ENCODE data around the gene CLDN16. TPM values are rescaled to one million over a fixed set of nuclear protein-coding genes. Genes with fewer than 3 reads are reported as not detected.

The CLDN16 gene
- total RNA-seq, 1 experiment from 2014 or later: not detected

GRCh38 chr3:190375246-190375645 lies 12.7 kb upstream of the CLDN16 start (continued):
- TF ChIP-seq ZNF532 (CRISPR knock-in tag; IDR thresholded peaks at IDR 0.05; ENCODE audit: borderline replicate concordance): no peak
- no peak for TF ChIP-seq NFE2L1 (CRISPR knock-in tag; IDR thresholded peaks at IDR 0.05)

DNA sequence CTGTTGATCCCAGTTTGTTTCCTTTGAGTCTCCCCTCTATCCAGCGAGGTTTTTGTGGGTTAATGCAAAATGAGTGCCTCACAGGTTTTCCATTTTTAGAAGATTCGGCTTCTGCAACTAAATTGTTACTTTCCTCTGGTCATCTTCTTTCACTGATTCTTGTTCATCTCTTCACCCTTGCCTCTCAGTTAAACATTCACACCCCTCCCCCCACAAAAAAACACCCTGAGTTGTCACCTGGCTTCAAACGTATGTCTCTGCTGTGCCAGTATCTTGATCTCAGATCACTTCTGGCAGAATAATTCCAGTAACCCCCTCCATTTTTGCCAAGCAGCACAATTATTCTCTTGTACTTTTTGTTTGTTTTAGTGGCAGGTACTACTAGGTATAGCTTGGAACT lies 12.3 kb upstream of the CLDN16 start:
- TF ChIP-seq CREM (CRISPR knock-in tag; IDR thresholded peaks at IDR 0.05) (no peak), ZNF423 (CRISPR knock-in tag; IDR thresholded peaks at IDR 0.05) (no peak), CBFB (CRISPR knock-in tag; IDR thresholded peaks at IDR 0.05; ENCODE audit: low read depth) (no peak), KAT7 (CRISPR knock-in tag; IDR thresholded peaks at IDR 0.05; ENCODE audit: borderline replicate concordance) (no peak), ZNF121 (CRISPR knock-in tag; IDR thresholded peaks at IDR 0.05) (no peak), ATF1 (CRISPR knock-in tag; IDR thresholded peaks at IDR 0.05) (no peak), EMX1 (CRISPR knock-in tag; IDR thresholded peaks at IDR 0.05) (no peak), IRF2 (CRISPR knock-in tag; IDR thresholded peaks at IDR 0.05; ENCODE audit: borderline replicate concordance, low read depth) (no peak), ZNF532 (CRISPR knock-in tag; IDR thresholded peaks at IDR 0.05; ENCODE audit: borderline replicate concordance) (no peak), JAZF1 (CRISPR knock-in tag; IDR thresholded peaks at IDR 0.05) (no peak), NR3C1 (CRISPR knock-in tag; conservative IDR thresholded peaks at IDR 0.05; ENCODE audit: low read depth) (no peak), NFE2L1 (CRISPR knock-in tag; IDR thresholded peaks at IDR 0.05) (no peak), ZNF671 (CRISPR knock-in tag; IDR thresholded peaks at IDR 0.05) (no peak)
- TF ChIP-seq, protein P1, sequence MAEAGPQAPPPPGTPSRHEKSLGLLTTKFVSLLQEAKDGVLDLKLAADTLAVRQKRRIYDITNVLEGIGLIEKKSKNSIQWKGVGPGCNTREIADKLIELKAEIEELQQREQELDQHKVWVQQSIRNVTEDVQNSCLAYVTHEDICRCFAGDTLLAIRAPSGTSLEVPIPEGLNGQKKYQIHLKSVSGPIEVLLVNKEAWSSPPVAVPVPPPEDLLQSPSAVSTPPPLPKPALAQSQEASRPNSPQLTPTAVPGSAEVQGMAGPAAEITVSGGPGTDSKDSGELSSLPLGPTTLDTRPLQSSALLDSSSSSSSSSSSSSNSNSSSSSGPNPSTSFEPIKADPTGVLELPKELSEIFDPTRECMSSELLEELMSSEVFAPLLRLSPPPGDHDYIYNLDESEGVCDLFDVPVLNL (CRISPR knock-in tag; IDR thresholded peaks at IDR 0.05; ENCODE audit: borderline replicate concordance, low read depth): no peak
- Mint-ChIP-seq H3K4me3 (no peak overlapping the region), H3K9me3 (no peaks in the 10 kb centered on the region), H3K4me1 (peaks cover 28% of the 10 kb centered on the region), H3K27me3 (ENCODE audit: low read depth) (no peaks in the 10 kb centered on the region), H3K36me3 (no peaks in the 10 kb centered on the region), H3K27ac (no peak overlapping the region)
- CTCF ChIA-PET: interaction anchor here (1.2 kb wide), 1 partner anchor 53 kb away, joined by 7 read pairs; the partner anchor contains the start of gene CLDN1
- DNase-seq (ENCODE audit: low spot score) (no peak), ATAC-seq (no peak)
- POLR2A ChIA-PET: no interaction called here

- Mint-ChIP-seq H3K4me1 (peaks cover 35% of the 10 kb centered on the region), H3K36me3 (no peaks in the 10 kb centered on the region), H3K27ac (no peak overlapping the region), H3K4me3 (no peak overlapping the region), H3K27me3 (ENCODE audit: low read depth) (no peaks in the 10 kb centered on the region), H3K9me3 (no peaks in the 10 kb centered on the region)
- CTCF ChIA-PET: no interaction called here
- DNase-seq (ENCODE audit: low spot score) (no peak), ATAC-seq (no peak)
- POLR2A ChIA-PET: no interaction called here
- TF ChIP-seq ATF6 (CRISPR knock-in tag; IDR thresholded peaks at IDR 0.05): no peak
- no peak for TF ChIP-seq ERG (CRISPR knock-in tag; IDR thresholded peaks at IDR 0.05)
- no peak for TF ChIP-seq MXD4 (CRISPR knock-in tag; IDR thresholded peaks at IDR 0.05; ENCODE audit: borderline replicate concordance)
- TF ChIP-seq NFYB (CRISPR knock-in tag; conservative IDR thresholded peaks at IDR 0.05; ENCODE audit: low read depth): no peak
Observed at GRCh38 chr3:190378240-190378891, 9.6 kb upstream of the CLDN16 start.

Data from WTC11 (cell line).